WI38 (cell line): Measurements from ENCODE around the gene PEX26.

Source experiments
- H3K4me3 ChIP-seq: 2 replicates; pipeline ENCODE4 v1.5.1; 2011; ENCODE audit warnings: low read depth, mild to moderate bottlenecking, control low read depth, low read length
- CTCF ChIP-seq: IDR thresholded peaks from 2 replicates; pipeline ENCODE4 v1.5.1; 2012; ENCODE audit warnings: low read depth, mild to moderate bottlenecking, control low read depth, low read length

PEX26 gene

DNA sequence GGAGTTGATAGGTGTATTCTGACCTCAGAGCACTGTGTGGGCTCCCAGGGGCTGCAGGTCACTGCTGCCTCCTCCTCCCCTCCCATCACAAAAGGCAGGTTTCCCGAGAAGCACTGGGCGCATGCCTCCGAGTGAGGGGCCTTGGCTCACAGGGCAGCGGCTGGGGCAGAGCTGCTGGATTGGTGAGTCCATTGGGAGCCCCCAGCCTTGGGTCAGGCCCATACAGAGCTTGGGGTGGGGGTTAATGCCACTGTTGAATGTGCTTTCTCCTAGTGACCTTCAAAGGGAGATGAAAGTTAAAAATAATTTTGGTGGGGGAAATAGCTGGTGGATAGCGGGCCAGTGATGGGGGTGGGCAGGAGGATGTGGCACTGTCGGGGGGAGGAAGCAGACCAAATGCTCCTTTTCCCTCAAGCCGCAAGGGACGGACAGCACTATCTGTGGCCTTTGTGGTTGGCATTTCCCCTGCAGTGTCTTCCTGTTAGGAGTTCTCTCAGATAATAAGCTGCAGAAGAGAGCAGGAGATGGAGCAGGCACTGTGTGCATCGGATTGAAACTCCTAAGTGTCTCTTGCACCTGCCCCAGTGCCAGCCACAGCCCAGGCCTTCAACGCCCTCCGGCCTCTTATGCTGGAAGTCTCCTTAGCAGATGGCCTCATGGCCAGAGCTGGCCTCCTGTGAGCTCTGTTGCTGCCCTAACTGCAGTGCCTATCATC, 36.0 kb downstream of the PEX26 start:
- no peak overlapping the region for H3K4me3 ChIP-seq
- TF ChIP-seq CTCF = no peak

DNA sequence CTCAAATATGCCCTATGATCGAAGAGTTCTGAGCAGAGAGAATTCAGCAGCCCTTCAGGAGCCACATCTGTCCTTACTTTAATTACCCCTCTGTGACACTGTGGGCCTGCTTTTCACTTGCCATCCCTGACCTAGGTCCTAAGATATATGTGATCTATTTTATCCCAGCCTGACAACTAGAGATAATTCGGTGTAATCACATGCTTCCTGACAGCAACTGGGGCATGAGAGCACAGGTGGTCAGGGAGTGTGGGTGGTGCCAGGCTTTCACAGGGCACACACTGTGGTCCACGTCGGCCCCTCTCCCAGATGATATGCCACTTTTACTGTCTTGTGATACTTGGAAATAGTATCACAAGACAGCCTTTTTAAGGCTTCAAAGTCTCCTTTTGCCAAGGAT, 36.7 kb downstream of the PEX26 start:
- no peak for TF ChIP-seq CTCF
- H3K4me3 ChIP-seq = no peak overlapping the region

- no peak overlapping the region for H3K4me3 ChIP-seq
- TF ChIP-seq CTCF = no peak
Observed at GRCh38 chr22:18114976-18115652, 37.3 kb downstream of the PEX26 start.

DNA sequence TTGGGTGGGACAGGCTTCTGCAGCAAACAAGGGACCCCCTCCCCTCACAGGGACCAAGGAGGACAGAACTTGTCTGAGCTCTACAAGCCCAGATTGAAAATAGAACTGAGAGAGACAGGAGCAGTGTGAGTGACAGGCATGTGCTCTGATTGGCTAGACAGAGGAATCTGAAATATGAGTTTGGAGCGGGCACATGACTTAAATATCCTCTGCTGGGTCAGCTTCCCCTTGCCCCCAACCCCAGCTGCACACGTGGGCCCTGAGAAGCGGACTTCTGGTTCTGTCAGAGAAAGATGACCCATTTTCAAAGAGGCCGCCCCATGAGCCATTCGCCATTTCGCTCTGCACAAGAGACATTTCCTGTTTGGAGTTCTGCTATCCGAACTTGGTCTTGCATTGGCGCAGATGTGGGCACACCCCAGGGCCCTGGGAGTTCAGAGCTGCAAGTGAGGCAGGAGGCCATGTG, 38.1 kb downstream of the PEX26 start:
- no peak for TF ChIP-seq CTCF
- H3K4me3 ChIP-seq = no peak overlapping the region

GRCh38 chr22:18116634-18117033, 38.8 kb downstream of the PEX26 start:
- TF ChIP-seq CTCF = no peak

DNA sequence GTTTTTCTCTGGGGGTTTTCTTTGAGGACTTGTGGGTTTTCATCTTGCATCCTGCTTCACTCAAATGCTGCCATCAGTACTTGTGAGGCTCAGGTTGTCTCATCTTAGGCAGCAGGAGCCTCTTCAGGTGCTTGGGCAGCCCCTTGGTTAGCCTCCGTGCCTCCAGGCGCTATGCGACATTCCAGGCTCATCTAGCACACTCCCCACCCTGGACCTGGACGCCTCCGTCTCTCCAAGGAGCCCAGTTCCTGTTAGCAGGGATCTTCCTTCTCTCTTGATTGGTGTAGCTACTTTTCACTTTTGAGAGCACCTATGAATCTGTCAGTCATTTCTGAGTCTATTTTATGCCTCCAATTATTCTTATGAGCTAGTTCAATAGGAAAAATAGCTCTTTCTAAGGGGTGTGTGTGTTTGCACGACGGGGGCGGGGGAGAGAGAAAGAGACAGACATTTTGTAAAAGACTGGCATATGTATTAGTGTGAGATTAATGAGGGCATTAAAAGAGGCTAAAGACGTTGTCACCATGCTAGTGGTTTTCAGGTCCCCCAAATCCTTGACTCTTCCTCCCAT, 40.6 kb downstream of the PEX26 start:
- TF ChIP-seq CTCF = no peak
- no peak overlapping the region for H3K4me3 ChIP-seq

More at GRCh38 chr22:18116634-18117033, 38.8 kb downstream of the PEX26 start:
- H3K4me3 ChIP-seq = no peak overlapping the region
